GM19025 (cell line): ENCODE measurements around the gene FAM216A.
"Not testable (repeated sequence)": the region's sequence is repeated elsewhere in the genome, so short reads cannot be mapped to it uniquely, and the experiment has no call there.

Experiments
- ATAC-seq: cut with Tn5 transposase; IDR thresholded peaks from one replicate; pipeline ENCODE4 v1.9.1; 2021; ENCODE audit warnings: mild to moderate bottlenecking, low read depth, moderate library complexity; ENCODE audit not compliant: unreplicated experiment

The FAM216A gene

DNA sequence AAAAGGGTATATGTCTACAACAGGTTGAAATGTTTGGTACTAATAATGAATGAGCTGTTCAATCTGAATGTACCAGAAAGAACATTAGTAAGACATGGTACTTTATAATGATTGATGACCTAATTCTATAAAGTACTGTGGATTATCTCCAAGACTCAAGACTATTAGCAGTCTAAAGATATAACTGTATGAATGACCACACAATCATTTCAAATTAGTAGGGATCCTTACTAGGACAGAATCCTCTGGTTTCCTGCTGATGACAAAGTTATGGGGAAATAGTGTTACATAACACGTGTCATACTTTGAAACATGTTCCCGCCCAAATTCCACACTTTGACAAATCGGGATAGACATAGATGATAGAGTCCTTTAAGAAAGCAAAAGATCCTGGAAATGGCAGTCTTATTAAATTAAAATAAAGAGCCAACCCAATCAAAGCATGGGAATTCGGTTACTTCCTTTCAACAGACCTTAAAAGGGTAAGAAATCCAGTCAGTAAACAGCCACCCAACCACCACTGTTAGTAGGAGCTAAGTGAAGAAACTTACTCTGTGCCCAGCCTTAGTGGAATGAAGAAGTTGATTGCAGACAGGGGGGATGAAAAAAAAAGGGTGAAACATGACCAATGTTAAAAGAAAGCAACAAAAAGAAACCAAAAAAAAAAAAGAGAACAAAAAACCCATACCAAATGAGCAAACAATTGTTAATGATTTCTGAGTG lies 30.5 kb downstream of the FAM216A start:
- ATAC-seq, result no peak

- ATAC-seq, result no peak
Measured at GRCh38 chr12:110501399-110501751, 32.7 kb downstream of the FAM216A start.

GRCh38 chr12:110501752-110502738 lies 33.4 kb downstream of the FAM216A start, which contains the start of the genes RAD9B and VPS29:
RAD9B (plus strand) TSS chr12:110502331; CDS start chr12:110502338, 7 bp downstream.
VPS29 (minus strand) TSS chr12:110502111; CDS start chr12:110502051, 60 bp downstream.
- peak; percentile 90 for ATAC-seq

- no peak for ATAC-seq
Measured at GRCh38 chr12:110503432-110503831, 34.8 kb downstream of the FAM216A start.

GRCh38 chr12:110505332-110505731 lies 36.7 kb downstream of the FAM216A start:
- no peak for ATAC-seq

DNA sequence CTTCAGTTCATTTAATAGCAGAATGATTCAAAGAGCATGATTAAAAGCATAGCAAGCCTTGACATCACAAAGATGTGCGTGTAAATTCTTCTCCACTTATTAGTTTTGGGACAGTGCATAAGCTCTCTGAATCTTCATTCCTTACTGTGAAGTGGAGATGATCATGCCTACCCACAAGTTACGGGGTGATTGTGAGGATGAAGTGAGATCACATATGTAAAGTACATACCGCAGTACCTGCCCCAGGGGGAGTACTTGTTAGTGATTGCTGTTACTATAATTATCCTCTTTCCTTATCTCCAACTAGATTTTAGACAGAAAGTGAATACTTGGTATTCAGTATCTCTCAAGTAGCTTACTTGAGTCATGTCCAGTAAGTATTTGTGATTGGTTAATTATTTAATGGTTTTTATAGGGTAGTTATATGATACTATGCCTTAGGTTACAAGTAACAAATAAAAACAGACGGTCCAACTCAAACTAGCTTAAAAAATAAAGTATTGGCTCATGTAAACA lies 39.5 kb downstream of the FAM216A start:
- no peak for ATAC-seq

- no peak for ATAC-seq
Measured at GRCh38 chr12:110513842-110514241, 45.2 kb downstream of the FAM216A start.

GRCh38 chr12:110514363-110514762 lies 45.7 kb downstream of the FAM216A start:
- no peak for ATAC-seq

DNA sequence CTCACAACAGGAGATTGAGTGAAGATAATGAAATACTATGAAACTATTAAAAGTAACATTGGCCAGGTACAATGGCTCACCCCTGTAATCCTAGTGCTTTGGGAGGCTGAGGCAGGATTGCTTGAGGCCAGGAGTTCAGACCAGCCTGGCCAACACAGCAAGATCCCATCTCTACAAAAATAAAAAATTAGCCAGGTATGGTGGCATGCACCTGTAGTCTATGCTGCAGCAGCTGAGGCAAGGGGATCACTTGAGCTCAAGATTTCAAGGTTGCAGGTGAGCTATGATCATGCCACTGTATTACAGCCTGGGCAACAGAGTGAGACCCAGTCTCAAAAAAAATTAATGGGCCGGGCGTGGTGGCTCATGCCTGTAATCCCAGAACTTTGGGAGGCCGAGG lies 48.4 kb downstream of the FAM216A start:
- no peak for ATAC-seq

DNA sequence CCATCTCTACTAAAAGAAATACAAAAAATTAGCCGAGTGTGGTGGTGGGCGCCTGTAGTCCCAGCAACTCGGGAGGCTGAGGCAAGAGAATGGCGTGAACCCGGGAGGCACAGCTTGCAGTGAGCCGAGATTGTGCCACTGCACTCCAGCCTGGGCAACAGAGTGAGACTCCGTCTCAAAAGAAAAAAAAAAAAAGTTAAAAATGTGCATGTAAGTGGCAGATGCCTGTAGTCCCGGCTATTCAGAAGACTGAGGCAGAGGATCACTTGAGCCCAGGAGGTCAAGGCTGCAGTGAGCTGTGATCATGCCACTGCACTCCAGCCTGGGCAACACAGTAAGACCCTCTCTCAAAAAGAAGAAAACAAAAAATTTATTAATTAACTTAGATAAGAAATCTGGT lies 49.4 kb downstream of the FAM216A start:
- not testable (repeated sequence) for ATAC-seq

DNA sequence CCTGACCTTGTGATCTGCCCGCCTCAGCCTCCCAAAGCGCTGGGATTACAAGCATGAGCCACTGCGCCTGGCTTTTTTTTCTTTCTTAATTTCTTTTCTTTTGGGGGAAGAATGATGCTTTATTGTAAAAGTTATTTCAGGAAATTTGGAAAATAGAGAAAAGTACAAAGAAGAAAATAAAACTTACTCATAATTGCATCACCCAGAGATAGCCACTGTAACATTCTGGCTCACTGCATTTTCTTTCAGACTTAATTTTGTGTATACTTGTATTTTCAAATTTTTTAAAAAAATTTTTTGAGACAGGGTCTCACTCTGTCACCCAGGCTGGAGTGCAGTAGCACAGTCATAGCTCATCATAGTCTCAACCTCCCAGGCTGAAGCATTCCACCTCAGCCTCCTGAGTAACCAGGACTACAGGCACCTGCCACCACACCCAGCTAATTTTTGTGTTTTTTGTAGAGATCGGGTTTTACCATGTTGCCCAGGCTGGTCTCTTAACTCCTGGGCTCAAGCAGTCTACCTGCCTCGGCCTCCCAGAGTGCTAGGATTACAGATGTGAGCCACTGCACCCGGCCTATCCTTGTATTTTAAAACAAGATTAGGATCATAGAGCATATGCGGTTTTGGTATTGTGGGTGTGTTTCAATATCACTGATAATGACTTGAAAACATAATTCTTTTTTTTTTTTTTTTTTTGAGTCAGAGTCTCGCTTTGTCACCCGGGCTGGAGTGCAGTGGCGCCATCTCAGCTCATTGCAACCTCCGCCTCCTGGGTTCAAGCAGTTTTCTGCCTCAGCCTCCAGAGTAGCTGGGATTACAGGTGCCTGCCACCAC lies 52.4 kb downstream of the FAM216A start:
- not testable (repeated sequence) for ATAC-seq

DNA sequence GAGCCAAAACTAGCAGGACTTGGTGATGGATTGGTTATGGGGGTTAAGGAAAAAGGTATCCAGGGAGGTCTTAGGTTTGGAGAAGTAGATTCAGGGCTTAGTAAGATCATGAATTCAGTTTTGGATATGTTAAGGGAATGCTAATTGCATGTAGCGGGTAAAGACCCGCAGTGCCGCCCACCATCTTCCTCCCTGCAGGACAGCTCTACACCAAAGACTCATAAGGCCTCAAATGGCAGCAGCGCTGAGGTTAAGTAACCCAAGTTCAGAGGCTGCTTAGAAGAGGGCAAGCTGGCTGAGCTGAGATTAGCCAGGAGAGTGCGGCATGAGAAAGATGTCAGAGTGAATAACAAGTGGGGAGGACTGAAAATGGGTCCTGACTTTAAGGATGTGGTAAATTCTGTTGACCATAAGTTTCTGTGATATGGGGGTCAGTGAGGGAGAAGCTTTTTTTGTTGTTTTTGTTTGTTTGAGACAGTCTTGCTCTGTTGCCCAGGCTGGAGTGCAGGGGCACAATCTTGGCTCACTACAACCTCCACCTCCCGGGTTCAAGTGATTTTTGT lies 59.7 kb downstream of the FAM216A start:
- ATAC-seq, result no peak

GRCh38 chr12:110530511-110530910 lies 61.9 kb downstream of the FAM216A start:
- no peak for ATAC-seq

- peak; percentile 93 for ATAC-seq
Measured at GRCh38 chr12:110531741-110532333, 63.2 kb downstream of the FAM216A start.

GRCh38 chr12:110532644-110533043 lies 64.0 kb downstream of the FAM216A start:
- no peak for ATAC-seq

DNA sequence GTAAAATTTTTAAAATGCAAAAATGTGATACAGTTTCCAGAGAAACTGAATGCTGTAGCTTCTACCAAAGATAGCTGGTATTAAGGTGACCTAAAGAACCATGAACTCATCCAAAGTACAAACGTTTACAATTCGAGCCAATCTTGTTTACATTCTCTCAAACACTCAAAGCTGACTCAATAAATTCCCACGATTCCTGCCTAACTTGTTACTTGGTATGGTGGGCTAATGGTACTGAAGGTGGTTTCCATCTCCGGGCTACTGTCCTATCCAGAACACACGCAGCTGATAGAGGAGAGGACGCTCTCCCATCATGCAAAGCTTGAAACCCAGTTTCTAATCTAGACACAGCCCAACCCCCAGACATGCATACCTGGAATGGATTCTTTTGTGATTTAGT lies 65.0 kb downstream of the FAM216A start:
- ATAC-seq, result no peak

GRCh38 chr12:110534811-110535210 lies 66.2 kb downstream of the FAM216A start:
- ATAC-seq, result no peak

- no peak for ATAC-seq
Measured at GRCh38 chr12:110536834-110537604, 68.4 kb downstream of the FAM216A start.
